Suprapubic skin (tissue), 4 donors: ENCODE data around the gene OLA1. TPM values are rescaled to one million over a fixed set of nuclear protein-coding genes. Genes with fewer than 3 reads are reported as not detected.

Experiments used
- DNase-seq, 2 donors: peaks; one replicate each; pipeline ENCODE4 v3.0.0-alpha.2; 2019; ENCODE audit warnings: low spot score in 2 of 2
- H3K27ac ChIP-seq: fragments of 200-600 bp; sonication (generic); one replicate; pipeline ENCODE4 v1.5.1; 2019
- H3K27me3 ChIP-seq: fragments of 200-600 bp; sonication (generic); one replicate; pipeline ENCODE4 v1.5.1; 2019
- H3K36me3 ChIP-seq: fragments of 200-600 bp; sonication (generic); one replicate; pipeline ENCODE4 v1.5.1; 2019
- H3K4me1 ChIP-seq: fragments of 200-600 bp; sonication (generic); one replicate; pipeline ENCODE4 v1.5.1; 2019
- H3K4me3 ChIP-seq: fragments of 200-600 bp; sonication (generic); one replicate; pipeline ENCODE4 v1.5.1; 2019; ENCODE audit warnings: mild to moderate bottlenecking
- H3K9me3 ChIP-seq: fragments of 200-600 bp; sonication (generic); one replicate; pipeline ENCODE4 v1.5.1; 2019
- CTCF ChIP-seq, 2 donors: fragments of 200-600 bp in 1 of 2; fragments of 450-650 bp in 1 of 2; sonication (generic) in 1 of 2; IDR thresholded peaks; one replicate each; pipeline ENCODE4 v1.5.1; 2016 to 2019; ENCODE audit warnings: antibody characterized with exemption in 2 of 2, mild to moderate bottlenecking in 1 of 2, moderate library complexity in 1 of 2
- EP300 ChIP-seq: sonication (generic); formaldehyde crosslinking; IDR thresholded peaks from one replicate; pipeline ENCODE4 v1.6.1; 2017; ENCODE audit warnings: antibody characterized with exemption
- POLR2A ChIP-seq, 2 donors: fragments of 450-650 bp; IDR thresholded peaks; one replicate each; pipeline ENCODE4 v1.6.1; 2017; ENCODE audit warnings: antibody characterized with exemption in 2 of 2, mild to moderate bottlenecking in 2 of 2, moderate library complexity in 2 of 2
- POLR2AphosphoS5 ChIP-seq, 3 donors: sonication (generic); formaldehyde crosslinking; IDR thresholded peaks; one replicate each; pipeline ENCODE4 v1.6.1; 2017; ENCODE audit warnings: antibody characterized with exemption in 3 of 3
- WGBS: methylation state at CpG from one replicate; pipeline ENCODE4 v1.1.5; 2018; 5-methylcytosine and 5-hydroxymethylcytosine counted together
- total RNA-seq, 4 donors: library from RNA; depleted of rRNA; stranded (reverse); fragments of >200 nt; gene quantifications; one replicate each; pipeline ENCODE4 v1.1.0, GENCODE V29; 2016

The OLA1 gene
- total RNA-seq, 4 donors from 2014 or later, result 59.2 to 83.6 (median 75.9) TPM

GRCh38 chr2:174218773-174219172, 29.6 kb downstream of the OLA1 start:
- TF ChIP-seq POLR2AphosphoS5 (IDR thresholded peaks at IDR 0.05) (no peak), CTCF (IDR thresholded peaks at IDR 0.05) (no peak), POLR2A (IDR thresholded peaks at IDR 0.05) (no peak), EP300 (no peak)
- DNase-seq, result no peak
- no peaks in the 10 kb centered on the region for H3K9me3 ChIP-seq
- no peak overlapping the region for H3K4me3 ChIP-seq
- no peak overlapping the region for H3K27ac ChIP-seq
- WGBS, result 93% methylated on average over 7 of the region's 7 CpGs
- no peaks in the 10 kb centered on the region for H3K36me3 ChIP-seq
- H3K27me3 ChIP-seq, result no peaks in the 10 kb centered on the region
- no peaks in the 10 kb centered on the region for H3K4me1 ChIP-seq

- WGBS, result 97% methylated on average over 1 of the region's 1 CpG
- no peak for TF ChIP-seq POLR2A (IDR thresholded peaks at IDR 0.05)
- TF ChIP-seq POLR2AphosphoS5 (IDR thresholded peaks at IDR 0.05), result no peak
- TF ChIP-seq EP300, result no peak
- TF ChIP-seq CTCF (IDR thresholded peaks at IDR 0.05), result no peak
- Histone ChIP-seq H3K27me3 (no peaks in the 10 kb centered on the region), H3K27ac (no peak overlapping the region), H3K36me3 (no peaks in the 10 kb centered on the region), H3K4me3 (no peak overlapping the region), H3K4me1 (no peaks in the 10 kb centered on the region), H3K9me3 (no peaks in the 10 kb centered on the region)
- DNase-seq, result no peak
These were observed 30.5 kb downstream of the OLA1 start for GRCh38 chr2:174217869-174218268.

GRCh38 chr2:174211954-174212353, 36.4 kb downstream of the OLA1 start:
- H3K9me3 ChIP-seq, result no peaks in the 10 kb centered on the region
- H3K27ac ChIP-seq, result no peak overlapping the region
- H3K4me3 ChIP-seq, result no peak overlapping the region
- no peak for DNase-seq
- TF ChIP-seq POLR2A (IDR thresholded peaks at IDR 0.05) (no peak), CTCF (IDR thresholded peaks at IDR 0.05) (no peak), POLR2AphosphoS5 (IDR thresholded peaks at IDR 0.05) (no peak), EP300 (no peak)
- H3K27me3 ChIP-seq, result no peaks in the 10 kb centered on the region
- H3K4me1 ChIP-seq, result no peaks in the 10 kb centered on the region
- H3K36me3 ChIP-seq, result no peaks in the 10 kb centered on the region

GRCh38 chr2:174210862-174211261, 37.5 kb downstream of the OLA1 start:
- no peak for DNase-seq
- no peak overlapping the region for H3K4me3 ChIP-seq
- 94% methylated on average over 2 of the region's 2 CpGs for whole genome bisulfite sequencing
- H3K27ac ChIP-seq, result no peak overlapping the region
- TF ChIP-seq EP300 (no peak), POLR2A (IDR thresholded peaks at IDR 0.05) (no peak), CTCF (IDR thresholded peaks at IDR 0.05) (no peak)
- no peaks in the 10 kb centered on the region for H3K36me3 ChIP-seq
- no peaks in the 10 kb centered on the region for H3K9me3 ChIP-seq
- H3K27me3 ChIP-seq, result no peaks in the 10 kb centered on the region
- no peaks in the 10 kb centered on the region for H3K4me1 ChIP-seq

- 89% methylated on average over 2 of the region's 2 CpGs for WGBS
These were observed 39.0 kb downstream of the OLA1 start for GRCh38 chr2:174209325-174209724.

More at GRCh38 chr2:174209325-174209724, 39.0 kb downstream of the OLA1 start:
- Histone ChIP-seq H3K27me3 (no peaks in the 10 kb centered on the region), H3K4me3 (no peak overlapping the region), H3K9me3 (no peaks in the 10 kb centered on the region), H3K4me1 (no peaks in the 10 kb centered on the region), H3K36me3 (no peaks in the 10 kb centered on the region), H3K27ac (no peak overlapping the region)
- DNase-seq, result no peak
- TF ChIP-seq POLR2AphosphoS5 (IDR thresholded peaks at IDR 0.05) (no peak), EP300 (no peak), CTCF (IDR thresholded peaks at IDR 0.05) (no peak), POLR2A (IDR thresholded peaks at IDR 0.05) (no peak)
